Mucosa of gallbladder (tissue), 1 donor: Measurements from ENCODE around the gene KRTAP1-1. TPM values are rescaled to one million over a fixed set of nuclear protein-coding genes. Genes with fewer than 3 reads are reported as not detected.
"Not testable (repeated sequence)": the region's sequence is repeated elsewhere in the genome, so short reads cannot be mapped to it uniquely, and the experiment has no call there.

Source experiments
- DNase-seq: peaks from one replicate; pipeline ENCODE4 v3.0.0-alpha.2; 2020; ENCODE audit warnings: low spot score
- total RNA-seq: library from RNA; stranded (reverse); gene quantifications from one replicate; pipeline ENCODE4 v1.2.1, GENCODE V29; 2021
- donor health status: DM: no; HTN: no; CAD: no.

KRTAP1-1 gene
- total RNA-seq, 1 donor from 2014 or later: not detected

GRCh38 chr17:41057547-41057946 is 16.3 kb upstream of the KRTAP1-1 start:
- DNase-seq: no peak

DNA sequence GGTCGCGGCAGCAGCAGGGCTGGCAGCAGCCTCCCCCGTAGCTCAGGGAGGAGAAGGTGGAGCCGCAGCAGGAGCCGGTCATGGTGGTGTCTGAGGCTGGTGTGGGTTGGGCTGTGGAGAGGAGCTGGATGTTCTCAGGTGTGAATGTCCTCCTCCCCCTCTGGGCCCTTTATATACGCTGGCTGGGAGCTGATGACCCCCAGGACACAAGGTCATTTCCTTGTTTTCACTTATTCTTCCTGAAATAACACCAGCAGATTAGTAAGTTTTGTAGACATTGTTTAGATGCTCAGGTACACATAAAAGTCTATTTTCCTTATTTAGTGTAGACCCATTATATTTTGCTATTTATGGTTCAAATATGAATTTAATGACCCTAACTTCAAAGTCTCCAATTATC is 13.9 kb upstream of the KRTAP1-1 start, which contains the start of gene KRTAP2-2:
KRTAP2-2 (minus strand) TSS at position 101 of the 400 bp plus-strand sequence; CDS start at position 82, 19 bp downstream.
- not testable (repeated sequence) for DNase-seq

GRCh38 chr17:41054556-41054955 is 13.3 kb upstream of the KRTAP1-1 start:
- DNase-seq: not testable (repeated sequence)

DNA sequence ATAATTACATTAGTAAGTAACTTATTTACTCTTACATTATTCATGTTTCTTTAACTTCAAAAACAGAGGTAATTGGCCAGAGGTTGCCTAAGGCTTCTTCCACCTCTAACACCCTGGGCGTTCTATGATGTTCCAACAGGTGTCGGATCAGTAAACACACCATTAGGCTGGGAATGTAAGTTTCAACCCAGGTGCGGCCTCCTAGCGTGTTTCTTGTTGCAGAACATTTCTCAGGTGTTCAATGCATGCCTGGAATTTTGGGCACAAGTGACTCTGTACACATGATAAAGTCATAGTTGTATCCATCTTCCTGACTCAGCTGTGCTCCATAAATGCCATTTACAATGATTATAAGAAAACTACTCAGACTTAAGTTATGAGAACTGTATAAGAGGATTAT is 12.8 kb upstream of the KRTAP1-1 start:
- DNase-seq: no peak

DNA sequence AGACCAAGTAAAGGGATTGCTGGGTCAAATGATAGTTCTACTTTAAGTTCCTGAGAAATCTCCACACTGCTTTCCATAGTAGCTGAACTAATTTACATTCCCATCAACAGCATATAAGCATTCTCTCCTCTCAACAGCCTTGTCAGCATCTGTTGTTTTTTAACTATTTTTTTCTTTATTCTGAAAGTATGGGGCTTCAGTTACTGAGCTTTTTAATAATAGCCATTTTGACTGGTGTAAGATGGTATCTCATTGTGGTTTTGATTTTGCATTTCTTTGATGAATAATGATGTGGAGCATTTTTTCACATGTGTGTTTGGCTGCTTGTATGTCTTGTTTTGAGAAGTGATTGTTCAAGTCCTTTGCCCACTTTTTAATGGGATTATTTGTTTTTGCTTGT is 11.3 kb upstream of the KRTAP1-1 start:
- no peak for DNase-seq

GRCh38 chr17:41049110-41049509 is 7.9 kb upstream of the KRTAP1-1 start:
- DNase-seq: no peak

GRCh38 chr17:41048441-41048840 is 7.2 kb upstream of the KRTAP1-1 start:
- no peak for DNase-seq

- not testable (repeated sequence) for DNase-seq
Measured at GRCh38 chr17:41046735-41047465, 5.7 kb upstream of the KRTAP1-1 start, which contains the start of gene KRTAP2-1. KRTAP2-1 (minus strand) TSS chr17:41047316; CDS start chr17:41047267, 49 bp downstream.

DNA sequence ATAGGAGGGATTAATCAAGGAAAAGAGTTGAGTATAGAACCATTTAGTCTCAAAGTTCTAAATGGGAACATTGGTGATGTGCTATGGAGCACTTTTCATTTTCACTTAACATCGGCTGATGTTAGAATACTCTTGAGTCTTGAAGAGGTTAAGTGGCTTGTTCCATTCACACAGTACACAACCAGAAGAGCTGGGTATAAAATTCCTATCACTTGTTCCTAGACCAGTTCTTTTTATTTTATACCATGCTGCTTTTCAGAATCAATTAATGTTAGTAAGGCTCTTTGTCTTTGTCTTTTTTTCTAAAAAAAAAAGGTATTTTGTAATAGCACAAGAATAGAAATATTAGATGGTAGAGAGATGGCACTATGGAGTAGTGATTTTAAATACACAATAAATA is 1.7 kb upstream of the KRTAP1-1 start:
- DNase-seq: no peak

GRCh38 chr17:41037853-41038350 is 3.3 kb downstream of the KRTAP1-1 start:
- DNase-seq: no peak

DNA sequence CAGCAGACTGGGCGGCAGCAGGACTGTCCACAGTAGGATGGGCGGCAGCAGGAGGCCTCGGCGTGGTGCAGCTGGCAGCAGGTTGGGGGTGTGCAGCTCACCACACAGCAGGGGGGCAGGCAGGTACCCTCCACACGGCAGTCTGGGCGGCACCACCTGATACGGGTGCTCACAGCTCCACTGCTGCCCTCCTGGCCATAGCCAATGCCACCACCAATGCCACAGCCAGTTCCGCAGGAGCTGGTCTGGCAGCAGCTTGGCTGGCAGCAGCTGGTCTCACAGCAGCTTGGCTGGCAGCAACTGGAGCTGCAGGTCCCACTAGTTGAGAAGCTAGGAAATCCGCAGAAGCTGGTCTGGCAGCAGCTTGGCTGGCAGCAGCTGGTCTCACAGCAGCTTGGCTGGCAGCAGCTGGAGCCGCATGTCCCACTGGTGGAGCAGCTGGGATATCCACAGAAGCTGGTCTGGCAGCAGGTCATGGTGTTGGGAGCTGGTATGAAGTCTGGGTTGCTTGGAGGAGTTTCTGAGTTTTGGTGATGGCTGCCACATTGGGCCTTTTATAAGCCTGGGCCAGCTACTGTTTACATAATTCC is 6.8 kb downstream of the KRTAP1-1 start, which contains the start of gene KRTAP1-3:
KRTAP1-3 (minus strand) TSS at position 529 of the 590 bp plus-strand sequence; CDS start at position 476, 53 bp downstream.
- not testable (repeated sequence) for DNase-seq

- DNase-seq: no peak
Measured at GRCh38 chr17:41029633-41030245, 11.5 kb downstream of the KRTAP1-1 start, which contains the start of gene KRTAP1-4. KRTAP1-4 (minus strand) TSS chr17:41030195; CDS start chr17:41030078, 117 bp downstream.

DNA sequence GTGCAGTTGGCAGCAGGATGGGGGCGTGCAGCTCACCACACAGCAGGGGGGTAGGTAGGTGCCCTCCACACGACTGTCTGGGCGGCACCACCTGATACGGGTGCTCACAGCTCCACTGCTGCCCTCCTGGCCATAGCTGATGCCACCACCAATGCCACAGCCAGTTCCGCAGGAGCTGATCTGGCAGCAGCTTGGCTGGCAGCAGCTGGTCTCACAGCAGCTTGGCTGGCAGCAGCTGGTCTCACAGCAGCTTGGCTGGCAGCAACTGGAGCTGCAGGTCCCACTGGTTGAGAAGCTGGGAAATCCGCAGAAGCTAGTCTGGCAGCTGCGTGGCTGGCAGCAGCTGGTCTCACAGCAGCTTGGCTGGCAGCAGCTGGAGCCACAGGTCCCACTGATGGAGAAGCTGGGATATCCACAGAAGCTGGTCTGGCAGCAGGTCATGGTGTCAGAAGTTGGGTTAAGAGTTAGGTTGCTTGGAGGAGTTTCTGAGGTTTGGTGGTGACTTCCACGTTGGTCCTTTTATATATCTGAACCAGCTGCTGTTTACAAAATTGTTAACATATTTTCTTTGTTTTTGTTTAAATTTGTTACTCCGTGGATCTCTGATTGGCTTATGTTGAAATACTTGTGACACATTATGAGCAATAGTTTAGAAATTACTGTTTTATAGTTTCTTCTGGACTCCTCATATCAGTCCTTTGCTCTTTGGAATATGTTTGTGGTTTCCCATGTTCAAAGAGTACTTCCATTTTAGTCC is 14.4 kb downstream of the KRTAP1-1 start, which contains the start of gene KRTAP1-5:
KRTAP1-5 (minus strand) TSS at position 494 of the 757 bp plus-strand sequence; CDS start at position 441, 53 bp downstream.
- no peak for DNase-seq

- DNase-seq: no peak
Measured at GRCh38 chr17:41024697-41025096, 16.6 kb downstream of the KRTAP1-1 start.

DNA sequence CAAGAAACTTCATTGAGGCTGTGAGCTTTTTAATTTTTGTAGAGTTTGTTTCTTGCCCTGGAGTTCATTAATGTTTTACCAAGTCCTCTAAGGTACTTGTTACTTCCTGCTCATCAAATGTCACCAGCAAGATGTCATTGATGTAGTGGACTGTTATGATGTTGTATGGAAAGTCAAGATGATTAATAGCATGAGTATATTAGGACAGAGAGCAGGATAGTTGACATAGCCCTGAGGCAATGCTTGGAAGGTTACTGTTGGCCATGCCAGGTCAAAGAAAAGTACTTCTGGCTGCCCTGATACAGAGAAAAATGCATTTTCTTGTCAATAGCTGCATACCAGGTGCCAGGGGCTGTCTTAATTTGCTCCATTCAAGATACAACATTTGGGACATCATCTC is 20.9 kb downstream of the KRTAP1-1 start:
- no peak for DNase-seq

- DNase-seq: no peak
Measured at GRCh38 chr17:41019415-41019814, 21.8 kb downstream of the KRTAP1-1 start.

- no peak for DNase-seq
Measured at GRCh38 chr17:41018541-41018940, 22.7 kb downstream of the KRTAP1-1 start.

GRCh38 chr17:41016578-41017215 is 24.6 kb downstream of the KRTAP1-1 start:
- DNase-seq: no peak

DNA sequence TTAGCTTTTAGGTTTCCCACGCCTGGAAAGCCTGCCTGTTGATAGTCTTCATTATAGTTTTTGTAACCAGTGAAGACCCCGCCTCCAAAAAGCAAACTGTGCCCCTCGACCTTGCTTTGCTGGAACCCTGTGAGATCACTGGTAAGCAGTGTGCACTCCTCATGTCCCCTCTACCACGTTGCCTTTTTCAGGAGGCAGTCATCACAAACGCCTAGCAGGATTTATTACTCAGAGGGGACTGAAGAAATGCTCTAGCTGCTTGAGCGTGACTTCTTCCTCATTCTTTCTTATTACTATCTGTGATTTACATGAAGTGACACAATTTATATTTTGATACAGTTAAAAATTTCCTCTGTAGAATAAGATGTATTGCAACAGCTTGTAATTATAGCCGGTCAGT is 25.8 kb downstream of the KRTAP1-1 start:
- DNase-seq: no peak

DNA sequence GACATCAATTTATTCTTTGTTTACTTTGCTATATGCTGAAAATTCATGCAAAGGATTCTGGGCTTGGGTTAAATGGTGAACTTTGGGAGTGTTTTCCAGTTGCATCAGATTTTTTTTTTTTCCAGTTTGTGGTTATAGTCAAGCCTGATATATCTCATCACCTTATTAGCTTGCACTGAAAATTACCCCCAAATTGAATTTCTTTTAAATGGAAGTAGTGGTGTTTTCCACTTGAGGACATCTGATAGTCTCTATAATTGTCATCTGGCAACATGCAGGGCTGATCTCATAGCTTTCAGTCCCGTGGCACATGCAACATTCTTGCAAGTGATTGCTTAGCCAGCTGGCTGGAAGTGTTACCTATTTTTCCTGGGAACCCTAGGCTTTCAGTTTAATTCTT is 27.6 kb downstream of the KRTAP1-1 start:
- no peak for DNase-seq

DNA sequence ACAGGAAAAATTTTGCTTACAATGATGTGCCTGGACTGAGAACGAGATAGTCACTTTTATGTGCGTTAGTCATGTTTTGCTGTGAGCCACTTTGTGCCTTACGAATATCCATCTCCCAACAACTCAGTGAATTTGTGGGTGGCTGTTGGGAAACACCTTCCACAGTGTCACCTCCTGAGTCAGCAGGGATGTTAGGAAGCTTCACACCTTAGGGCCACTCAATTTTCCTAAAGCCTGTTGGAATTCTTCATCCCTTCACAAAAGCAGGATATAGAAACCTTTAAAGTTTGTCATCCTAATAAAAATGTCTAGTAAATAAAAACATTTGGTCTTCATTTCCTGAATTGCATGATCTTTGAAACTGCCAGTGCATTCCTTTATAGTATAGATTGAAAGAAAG is 28.1 kb downstream of the KRTAP1-1 start:
- DNase-seq: no peak
